C4-2B (cell line): ENCODE measurements around the gene CDC42BPA.

Experiments used
- ZFX ChIP-seq: fragments of 450-650 bp; IDR thresholded peaks from 2 replicates; pipeline ENCODE4 v1.6.1; 2017
- TF ChIP-seq, protein P1 (sequence below): fragments of 450-650 bp; conservative IDR thresholded peaks from 2 replicates; pipeline ENCODE4 v1.5.1; 2017; ENCODE audit warnings: mild to moderate bottlenecking

- TF ChIP-seq, protein P1, sequence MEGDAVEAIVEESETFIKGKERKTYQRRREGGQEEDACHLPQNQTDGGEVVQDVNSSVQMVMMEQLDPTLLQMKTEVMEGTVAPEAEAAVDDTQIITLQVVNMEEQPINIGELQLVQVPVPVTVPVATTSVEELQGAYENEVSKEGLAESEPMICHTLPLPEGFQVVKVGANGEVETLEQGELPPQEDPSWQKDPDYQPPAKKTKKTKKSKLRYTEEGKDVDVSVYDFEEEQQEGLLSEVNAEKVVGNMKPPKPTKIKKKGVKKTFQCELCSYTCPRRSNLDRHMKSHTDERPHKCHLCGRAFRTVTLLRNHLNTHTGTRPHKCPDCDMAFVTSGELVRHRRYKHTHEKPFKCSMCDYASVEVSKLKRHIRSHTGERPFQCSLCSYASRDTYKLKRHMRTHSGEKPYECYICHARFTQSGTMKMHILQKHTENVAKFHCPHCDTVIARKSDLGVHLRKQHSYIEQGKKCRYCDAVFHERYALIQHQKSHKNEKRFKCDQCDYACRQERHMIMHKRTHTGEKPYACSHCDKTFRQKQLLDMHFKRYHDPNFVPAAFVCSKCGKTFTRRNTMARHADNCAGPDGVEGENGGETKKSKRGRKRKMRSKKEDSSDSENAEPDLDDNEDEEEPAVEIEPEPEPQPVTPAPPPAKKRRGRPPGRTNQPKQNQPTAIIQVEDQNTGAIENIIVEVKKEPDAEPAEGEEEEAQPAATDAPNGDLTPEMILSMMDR = no peak
- no peak for TF ChIP-seq ZFX
Observed at GRCh38 chr1:227314014-227314848, 4.1 kb downstream of the CDC42BPA start.
